Fibroblast of skin of right biceps (primary cell): ENCODE results near the gene RAD18.
A peak's percentile ranks its signal among the peaks of the same experiment; 100 is the strongest.

Experiments used
- DNase-seq: peaks from one replicate; pipeline ENCODE4 v3.0.0-alpha.2; 2013

The RAD18 gene

GRCh38 chr3:8891774-8892173 is 71.5 kb downstream of the RAD18 start:
- DNase-seq, result peak; percentile 92

GRCh38 chr3:8891303-8891702 is 72.0 kb downstream of the RAD18 start:
- peak; percentile 79 for DNase-seq

GRCh38 chr3:8888301-8888915 is 74.9 kb downstream of the RAD18 start:
- DNase-seq, result peak; percentile 95

- DNase-seq, result peak; percentile 50
Measured at GRCh38 chr3:8887435-8888300, 75.6 kb downstream of the RAD18 start.

GRCh38 chr3:8886546-8886945 is 76.7 kb downstream of the RAD18 start:
- DNase-seq, result peak; percentile 53

- DNase-seq, result no peak
Measured at GRCh38 chr3:8885536-8886316, 77.5 kb downstream of the RAD18 start.

GRCh38 chr3:8884630-8885290 is 78.5 kb downstream of the RAD18 start:
- DNase-seq, result no peak

GRCh38 chr3:8882642-8883041 is 80.6 kb downstream of the RAD18 start:
- no peak for DNase-seq

- DNase-seq, result no peak
Measured at GRCh38 chr3:8882171-8882593, 81.1 kb downstream of the RAD18 start.

- DNase-seq, result no peak
Measured at GRCh38 chr3:8879347-8879944, 83.8 kb downstream of the RAD18 start.

GRCh38 chr3:8875836-8876235 is 87.4 kb downstream of the RAD18 start:
- DNase-seq, result peak; percentile 54

- DNase-seq, result no peak
Measured at GRCh38 chr3:8873740-8874139, 89.5 kb downstream of the RAD18 start.

- DNase-seq, result peak; percentile 57
Measured at GRCh38 chr3:8872261-8872660, 91.0 kb downstream of the RAD18 start.

- no peak for DNase-seq
Measured at GRCh38 chr3:8871306-8871705, 92.0 kb downstream of the RAD18 start.

- no peak for DNase-seq
Measured at GRCh38 chr3:8870134-8870533, 93.1 kb downstream of the RAD18 start.

GRCh38 chr3:8869613-8870012 is 93.7 kb downstream of the RAD18 start:
- peak; percentile 99 for DNase-seq

GRCh38 chr3:8868996-8869395 is 94.3 kb downstream of the RAD18 start:
- no peak for DNase-seq

GRCh38 chr3:8867646-8868045 is 95.6 kb downstream of the RAD18 start:
- no peak for DNase-seq

- no peak for DNase-seq
Measured at GRCh38 chr3:8865697-8866096, 97.6 kb downstream of the RAD18 start.

- no peak for DNase-seq
Measured at GRCh38 chr3:8864402-8865350, 98.6 kb downstream of the RAD18 start.

GRCh38 chr3:8863891-8864290 is 99.4 kb downstream of the RAD18 start:
- DNase-seq, result no peak
